Right lobe of liver (tissue), 6 donors: Measurements from ENCODE around the gene JAKMIP1. TPM values are rescaled to one million over a fixed set of nuclear protein-coding genes. Genes with fewer than 3 reads are reported as not detected.
"Not testable (repeated sequence)": the region's sequence is repeated elsewhere in the genome, so short reads cannot be mapped to it uniquely, and the experiment has no call there.

Experiments
- ATAC-seq, 4 donors: fragments of 200-7000 bp; cut with Tn5 transposase; one replicate each; pipeline ENCODE4 v1.9.1; 2020; ENCODE audit warnings: mild to moderate bottlenecking in 4 of 4, moderate library complexity in 4 of 4
- DNase-seq, 3 donors: peaks; one replicate each; pipeline ENCODE4 v3.0.0-alpha.2; 2020
- H3K27ac ChIP-seq, 3 donors: fragments of 200-600 bp; one replicate each; pipeline ENCODE4 v1.8.0; 2022
- H3K27me3 ChIP-seq, 2 donors: fragments of 200-600 bp; one replicate each; pipeline ENCODE4 v1.8.0; 2022
- H3K36me3 ChIP-seq, 4 donors: fragments of 200-600 bp; sonication (generic) in 1 of 4; one replicate each; pipeline versions ENCODE4 v1.5.1 to v1.8.0; 2017 to 2022; ENCODE audit warnings: control low read depth in 1 of 4
- H3K4me1 ChIP-seq, 4 donors: fragments of 200-600 bp; sonication (generic) in 1 of 4; one replicate each; pipeline versions ENCODE4 v1.5.1 to v1.8.0; 2017 to 2022; ENCODE audit warnings: control low read depth in 1 of 4
- H3K4me3 ChIP-seq, 3 donors: fragments of 200-600 bp; one replicate each; pipeline ENCODE4 v1.8.0; 2022
- H3K9me3 ChIP-seq, 4 donors: fragments of 200-600 bp; sonication (generic) in 1 of 4; one replicate each; pipeline versions ENCODE4 v1.5.1 to v1.8.0; 2017 to 2022; ENCODE audit warnings: control low read depth in 1 of 4
- POLR2A ChIP-seq: fragments of 450-650 bp; IDR thresholded peaks from one replicate; pipeline ENCODE4 v1.6.1; 2017; ENCODE audit warnings: antibody characterized with exemption, mild to moderate bottlenecking
- WGBS: methylation state at CpG from one replicate; pipeline ENCODE4 v1.1.6; 2018; ENCODE audit warnings: low coverage, low lambda C conversion rate; ENCODE audit not compliant: insufficient coverage; ENCODE audit errors: missing lambda C conversion rate; 5-methylcytosine and 5-hydroxymethylcytosine counted together
- intact Hi-C, 2 donors: fragments of 100-400 bp; cut with DNase I; formaldehyde crosslinking; loops; one replicate each; pipeline versions ENCODE4 v1.11.2 to v1.14.1; 2022
- total RNA-seq, 6 experiments: library from RNA; depleted of rRNA in 2 of 6; stranded (reverse); fragments of >200 nt in 2 of 6; fragmentation: NEBNext Ultra II Directional in 3 of 6; extraction: Animal tissue kit (Norgen Biotek cat#: 25700) in 3 of 6; gene quantifications; one replicate each; pipeline versions ENCODE4 v1.1.0 to v1.2.4, GENCODE V29; 2016 to 2023
- TF ChIP-seq, protein P1 (sequence below), 4 donors: fragments of 200-600 bp in 3 of 4; fragments of 450-650 bp in 1 of 4; IDR thresholded peaks; one replicate each; pipeline versions ENCODE4 v1.5.1 to v1.8.0; 2016 to 2022; ENCODE audit warnings: antibody characterized with exemption in 4 of 4, mild to moderate bottlenecking in 2 of 4
- donor health status: DM: no; HTN: yes; CAD: no.
- donor health status: DM: no; HTN: no; CAD: no.
- donor health status: DM: no; HTN: no; CAD: no.
- donor health status: DM: no; HTN: yes; CAD: no.
- donor health status: DM: no; HTN: yes; CAD: no.

The JAKMIP1 gene
- total RNA-seq, 6 experiments from 2014 or later: 0.12 TPM; not detected in 5

DNA sequence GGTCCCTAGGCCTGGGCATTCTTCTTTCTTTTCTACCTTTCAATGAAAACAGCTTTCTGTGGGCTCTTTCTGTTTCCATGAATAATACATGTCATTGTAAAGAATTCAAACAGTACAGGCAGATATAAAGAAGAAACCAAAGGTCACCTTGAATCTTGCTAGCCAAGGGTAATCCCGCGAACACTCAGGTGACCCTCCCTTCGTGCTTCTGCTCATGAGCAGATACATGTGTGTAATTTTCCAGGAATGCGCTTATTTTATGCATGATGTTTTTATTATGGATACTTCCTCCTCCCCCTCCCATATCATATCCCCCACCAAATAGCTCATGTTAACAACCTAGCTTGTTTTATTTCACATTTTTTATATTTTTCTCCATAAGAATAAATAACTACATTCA, 9.6 kb upstream of the JAKMIP1 start:
- DNase-seq (no peak), ATAC-seq (no peak)
- Histone ChIP-seq H3K36me3 (no peaks in the 10 kb centered on the region), H3K4me3 (no peak overlapping the region), H3K9me3 (no peaks in the 10 kb centered on the region), H3K4me1 (no peaks in the 10 kb centered on the region), H3K27ac (no peak overlapping the region), H3K27me3 (no peaks in the 10 kb centered on the region)
- TF ChIP-seq, protein P1, sequence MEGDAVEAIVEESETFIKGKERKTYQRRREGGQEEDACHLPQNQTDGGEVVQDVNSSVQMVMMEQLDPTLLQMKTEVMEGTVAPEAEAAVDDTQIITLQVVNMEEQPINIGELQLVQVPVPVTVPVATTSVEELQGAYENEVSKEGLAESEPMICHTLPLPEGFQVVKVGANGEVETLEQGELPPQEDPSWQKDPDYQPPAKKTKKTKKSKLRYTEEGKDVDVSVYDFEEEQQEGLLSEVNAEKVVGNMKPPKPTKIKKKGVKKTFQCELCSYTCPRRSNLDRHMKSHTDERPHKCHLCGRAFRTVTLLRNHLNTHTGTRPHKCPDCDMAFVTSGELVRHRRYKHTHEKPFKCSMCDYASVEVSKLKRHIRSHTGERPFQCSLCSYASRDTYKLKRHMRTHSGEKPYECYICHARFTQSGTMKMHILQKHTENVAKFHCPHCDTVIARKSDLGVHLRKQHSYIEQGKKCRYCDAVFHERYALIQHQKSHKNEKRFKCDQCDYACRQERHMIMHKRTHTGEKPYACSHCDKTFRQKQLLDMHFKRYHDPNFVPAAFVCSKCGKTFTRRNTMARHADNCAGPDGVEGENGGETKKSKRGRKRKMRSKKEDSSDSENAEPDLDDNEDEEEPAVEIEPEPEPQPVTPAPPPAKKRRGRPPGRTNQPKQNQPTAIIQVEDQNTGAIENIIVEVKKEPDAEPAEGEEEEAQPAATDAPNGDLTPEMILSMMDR (IDR thresholded peaks at IDR 0.05): no peak
- TF ChIP-seq POLR2A: no peak
- WGBS: 64% methylated on average over 4 of the region's 4 CpGs
- intact Hi-C loops: no loop called here

DNA sequence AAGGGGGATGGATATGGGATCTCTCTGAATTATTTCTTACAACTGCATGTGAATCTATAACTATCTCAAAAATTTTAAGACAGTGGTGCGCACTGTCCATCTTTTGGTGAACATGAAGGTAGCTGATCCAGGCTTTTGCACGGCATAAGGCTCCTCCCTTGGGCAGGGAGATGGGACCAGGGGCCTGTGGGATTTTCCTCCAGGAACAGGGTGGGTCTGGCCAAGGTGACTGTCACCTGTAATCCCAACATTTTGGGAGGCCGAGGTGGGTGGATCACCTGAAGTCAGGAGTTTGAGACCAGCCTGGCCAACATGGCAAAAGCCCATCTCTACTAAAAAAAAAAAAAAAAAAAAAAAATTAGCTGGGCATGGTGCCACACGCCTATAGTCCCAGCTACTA, 8.9 kb upstream of the JAKMIP1 start:
- H3K4me1 ChIP-seq, H3K4me3 ChIP-seq, H3K27me3 ChIP-seq, H3K36me3 ChIP-seq, H3K9me3 ChIP-seq, ATAC-seq, H3K27ac ChIP-seq, intact Hi-C loops: not testable (repeated sequence)
- DNase-seq: peak in 1 of 3 donors; percentile 15
- 66% methylated on average over 3 of the region's 4 CpGs for WGBS

DNA sequence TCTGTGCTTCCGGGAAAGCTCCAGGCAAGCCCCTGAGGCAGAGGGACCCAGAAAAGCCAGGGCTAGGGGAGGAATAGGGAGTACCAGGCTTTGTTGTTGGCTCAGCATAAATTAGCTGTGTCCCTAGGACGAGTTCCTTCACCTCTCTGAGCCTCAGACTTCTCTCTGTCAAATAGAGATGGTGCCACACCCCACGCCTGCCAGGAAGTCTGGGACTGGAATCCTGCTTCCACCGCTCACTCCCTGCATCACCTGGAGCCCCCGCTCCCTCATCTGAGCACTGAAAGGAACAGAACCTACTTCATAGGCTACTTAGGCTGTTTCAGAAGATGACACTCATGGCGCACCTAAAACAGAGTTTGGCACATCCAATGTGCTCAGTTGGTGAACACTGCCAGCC, 8.1 kb upstream of the JAKMIP1 start:
- intact Hi-C loops: no loop called here
- TF ChIP-seq POLR2A: no peak
- TF ChIP-seq, protein P1 (IDR thresholded peaks at IDR 0.05): no peak
- DNase-seq: peak in 1 of 3 donors; percentile 12
- H3K9me3 ChIP-seq: no peaks in the 10 kb centered on the region
- H3K27ac ChIP-seq: no peak overlapping the region
- no peak for ATAC-seq
- no peaks in the 10 kb centered on the region for H3K4me1 ChIP-seq
- no peaks in the 10 kb centered on the region for H3K27me3 ChIP-seq
- H3K4me3 ChIP-seq: no peak overlapping the region
- no peaks in the 10 kb centered on the region for H3K36me3 ChIP-seq
- 39% methylated on average over 3 of the region's 6 CpGs for WGBS

DNA sequence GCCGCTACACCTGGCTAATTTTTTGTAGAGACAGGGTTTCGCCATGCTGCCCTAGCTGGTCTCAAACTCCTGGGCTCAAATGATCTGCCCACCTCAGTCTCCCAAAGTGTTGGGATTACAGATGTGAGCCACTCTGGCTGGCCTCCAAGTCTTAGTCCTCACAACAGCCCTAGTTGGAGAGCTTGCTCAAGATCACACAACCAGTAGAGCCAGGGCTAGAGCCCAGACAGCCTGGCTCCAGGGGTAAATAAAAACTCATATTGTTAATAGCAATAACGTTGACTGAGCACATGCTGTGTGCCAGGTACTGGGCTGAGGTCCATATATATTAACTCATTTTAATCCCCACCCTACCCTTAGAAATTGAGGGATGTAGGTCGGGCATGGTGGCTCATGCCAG, 7.3 kb upstream of the JAKMIP1 start:
- Histone ChIP-seq H3K4me1 (no peaks in the 10 kb centered on the region), H3K27me3 (no peaks in the 10 kb centered on the region), H3K27ac (no peak overlapping the region), H3K4me3 (no peak overlapping the region), H3K36me3 (no peaks in the 10 kb centered on the region), H3K9me3 (no peaks in the 10 kb centered on the region)
- no peak for TF ChIP-seq POLR2A
- TF ChIP-seq, protein P1 (IDR thresholded peaks at IDR 0.05): no peak
- DNase-seq: peak in 1 of 3 donors; percentile 14
- intact Hi-C loops: no loop called here
- whole genome bisulfite sequencing: 0% methylated on average over 1 of the region's 4 CpGs
- ATAC-seq: no peak

DNA sequence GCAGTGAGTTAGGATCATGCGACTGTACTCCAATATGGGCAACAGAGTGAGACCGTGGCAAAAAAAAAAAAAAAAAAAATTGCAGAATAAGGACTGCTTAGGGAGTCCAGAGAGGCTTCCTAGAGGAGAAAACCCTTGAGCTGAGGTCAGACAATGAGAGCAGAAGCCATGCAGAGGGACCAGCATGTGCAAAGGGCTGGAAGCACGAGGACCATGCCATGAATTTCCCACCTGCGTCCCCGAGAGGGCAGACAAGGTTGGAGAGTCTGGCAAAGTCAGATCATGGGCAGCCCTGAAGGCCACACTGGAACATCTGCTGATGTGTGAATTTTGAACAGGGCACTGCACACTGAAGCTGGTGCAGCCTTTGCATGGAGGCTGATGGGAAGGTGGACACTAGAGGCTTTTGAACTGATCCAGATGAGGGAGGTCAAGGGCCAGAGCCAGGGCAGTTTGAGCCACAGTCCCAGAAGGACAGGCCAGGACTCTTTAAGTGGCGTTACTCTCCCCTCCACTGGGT, 6.5 kb upstream of the JAKMIP1 start:
- TF ChIP-seq POLR2A: no peak
- TF ChIP-seq, protein P1 (IDR thresholded peaks at IDR 0.05): no peak
- intact Hi-C loops: no loop called here
- H3K27me3 ChIP-seq: no peaks in the 10 kb centered on the region
- ATAC-seq (no peak), DNase-seq (peak in 1 of 3 donors; percentile 9)
- no peak overlapping the region for H3K4me3 ChIP-seq
- H3K27ac ChIP-seq: no peak overlapping the region
- no peaks in the 10 kb centered on the region for H3K36me3 ChIP-seq
- H3K4me1 ChIP-seq: no peaks in the 10 kb centered on the region
- no peaks in the 10 kb centered on the region for H3K9me3 ChIP-seq
- WGBS: 62% methylated on average over 5 of the region's 6 CpGs
